GM19463 (cell line): ENCODE results near the gene SCRT2.
"Not testable (repeated sequence)": the region's sequence is repeated elsewhere in the genome, so short reads cannot be mapped to it uniquely, and the experiment has no call there.

Experiments used
- ATAC-seq: cut with Tn5 transposase; IDR thresholded peaks from one replicate; pipeline ENCODE4 v1.9.1; 2021; ENCODE audit warnings: mild to moderate bottlenecking, moderate library complexity; ENCODE audit not compliant: unreplicated experiment

The SCRT2 gene

DNA sequence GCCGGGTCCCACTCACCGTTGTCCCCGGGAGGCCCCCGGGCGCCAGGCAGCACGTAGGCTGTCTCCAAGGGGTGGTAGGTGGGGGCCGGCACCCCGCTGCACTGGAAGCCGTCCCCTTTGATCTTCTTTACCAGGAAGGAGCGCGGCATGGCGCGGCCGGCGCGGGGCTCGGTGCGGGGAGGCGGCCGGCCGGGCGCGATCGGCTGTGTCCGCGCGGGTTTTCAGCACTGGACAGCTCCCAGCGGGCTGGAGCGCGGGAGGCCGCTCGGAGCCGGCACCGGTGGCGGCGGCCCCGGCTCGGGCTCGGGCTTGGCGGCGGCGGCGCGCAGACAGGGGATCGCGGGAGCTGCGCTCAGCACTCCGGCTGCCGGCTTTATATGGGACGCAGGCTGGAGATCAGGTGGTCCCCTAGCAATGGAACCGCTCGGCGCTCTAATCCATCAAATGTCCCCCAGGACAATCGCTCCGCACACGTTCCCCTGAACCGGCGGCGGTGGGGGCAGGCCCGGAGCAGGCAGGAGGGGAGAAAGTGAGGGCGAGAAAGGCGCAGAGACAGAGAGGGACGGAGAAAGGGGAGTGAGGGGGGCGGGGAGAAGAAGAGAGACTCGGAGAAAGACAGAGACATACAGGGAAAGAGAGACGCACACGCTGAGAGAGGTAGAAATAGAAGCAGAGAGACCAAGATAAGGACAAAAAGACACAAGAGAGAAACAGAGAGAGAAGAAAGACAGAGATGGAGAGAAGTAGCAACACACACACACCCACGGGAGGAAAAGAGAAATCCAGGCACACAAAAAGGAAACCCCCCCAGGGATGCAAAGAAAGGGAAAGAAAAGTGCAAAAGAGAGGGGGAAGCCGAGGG is at the start of gene SCRT2:
Gene SCRT2 (minus strand): TSS at position 350 of the 862 bp plus-strand sequence. CDS start 201 bp downstream, at position 149.
- no peak for ATAC-seq

DNA sequence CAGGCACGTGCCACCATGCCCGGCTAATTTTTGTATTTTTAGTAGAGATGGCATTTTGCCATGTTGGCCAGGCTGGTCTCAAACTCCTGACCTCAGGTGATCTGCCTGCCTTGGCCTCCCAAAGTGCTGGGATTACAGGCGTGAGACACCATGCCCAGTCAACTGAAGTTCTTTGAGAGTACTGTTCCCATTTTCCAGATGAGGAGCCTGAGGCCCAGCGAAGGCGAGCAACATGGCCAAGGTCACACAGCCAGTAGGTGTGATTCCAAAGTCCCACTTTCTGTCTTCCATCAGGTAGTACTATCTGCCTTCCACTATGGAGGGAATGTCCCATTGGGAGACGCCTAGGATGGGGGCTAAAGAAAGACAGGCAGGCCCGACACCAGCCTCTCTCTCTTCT is 49.2 kb upstream of the SCRT2 start:
- not testable (repeated sequence) for ATAC-seq

- ATAC-seq: no peak
Measured at GRCh38 chr20:723756-724155, 48.2 kb upstream of the SCRT2 start.

GRCh38 chr20:722822-723644 is 47.4 kb upstream of the SCRT2 start:
- ATAC-seq: no peak

GRCh38 chr20:721876-722275 is 46.3 kb upstream of the SCRT2 start:
- no peak for ATAC-seq

DNA sequence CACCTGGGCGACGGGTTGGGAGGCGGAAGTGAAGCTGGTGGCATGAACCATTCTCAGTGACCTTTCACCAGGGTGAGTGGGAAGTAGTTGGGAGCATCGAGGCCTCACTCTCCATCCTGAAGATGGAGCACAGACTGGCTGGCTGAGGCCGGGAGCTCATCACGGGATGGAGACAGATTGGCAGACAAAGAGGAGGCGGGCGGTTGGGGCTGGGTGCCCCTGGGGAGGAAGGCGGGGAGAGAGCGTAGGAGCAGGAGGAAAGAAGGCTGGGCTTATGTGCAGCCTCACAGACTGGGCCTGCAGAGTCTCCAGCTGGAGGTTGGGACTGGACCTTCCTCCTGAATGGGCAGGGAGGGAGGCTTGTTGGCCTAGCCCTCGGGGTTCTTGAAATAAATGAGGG is 44.2 kb upstream of the SCRT2 start:
- no peak for ATAC-seq

GRCh38 chr20:719068-719467 is 43.5 kb upstream of the SCRT2 start:
- no peak for ATAC-seq

GRCh38 chr20:717832-718231 is 42.2 kb upstream of the SCRT2 start:
- no peak for ATAC-seq

- no peak for ATAC-seq
Measured at GRCh38 chr20:717271-717670, 41.7 kb upstream of the SCRT2 start.

- no peak for ATAC-seq
Measured at GRCh38 chr20:714453-714852, 38.9 kb upstream of the SCRT2 start.

- no peak for ATAC-seq
Measured at GRCh38 chr20:711576-711975, 36.0 kb upstream of the SCRT2 start.

GRCh38 chr20:710780-711450 is 35.3 kb upstream of the SCRT2 start:
- ATAC-seq: no peak

DNA sequence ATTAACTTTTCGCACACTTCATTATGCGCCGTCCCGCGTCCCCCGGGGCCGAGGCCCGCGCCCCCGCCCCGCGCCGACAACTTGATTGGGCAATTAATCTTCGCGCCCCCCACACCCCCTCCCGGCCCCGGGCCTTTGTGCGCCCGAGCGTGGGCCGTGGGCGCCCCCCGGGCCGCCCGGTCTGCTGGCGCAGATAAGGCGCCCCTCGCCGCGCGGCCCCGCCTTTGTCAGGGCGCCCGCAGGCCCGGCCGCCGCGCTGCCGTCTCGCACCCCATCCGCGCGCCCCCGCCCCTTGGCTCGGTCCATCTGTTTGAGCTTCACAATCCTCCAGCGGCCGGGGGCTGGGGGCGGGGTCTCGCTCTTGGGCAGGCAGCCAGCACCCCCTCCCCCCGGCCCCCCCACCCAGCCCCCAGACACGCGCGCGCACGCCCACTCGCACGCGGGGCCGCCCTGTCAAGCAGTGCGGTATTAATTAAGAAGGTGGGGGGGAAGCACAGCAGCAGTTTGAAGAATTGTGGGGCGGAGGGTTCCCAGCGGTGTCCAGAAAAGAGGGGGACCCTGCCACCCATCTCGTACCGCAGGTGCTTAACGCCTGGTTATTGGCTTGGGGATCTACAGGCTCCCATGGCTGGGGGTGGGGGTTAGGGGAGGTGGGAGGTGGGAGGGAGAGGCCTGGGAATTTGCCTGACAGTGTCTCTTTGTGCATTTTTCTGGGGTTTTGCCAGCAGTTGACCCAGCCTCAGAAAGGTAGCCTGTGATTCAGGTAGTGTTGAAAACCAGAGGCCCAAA is 34.6 kb upstream of the SCRT2 start:
- no peak for ATAC-seq

- no peak for ATAC-seq
Measured at GRCh38 chr20:709423-709822, 33.8 kb upstream of the SCRT2 start.

GRCh38 chr20:708956-709355 is 33.4 kb upstream of the SCRT2 start:
- ATAC-seq: no peak

DNA sequence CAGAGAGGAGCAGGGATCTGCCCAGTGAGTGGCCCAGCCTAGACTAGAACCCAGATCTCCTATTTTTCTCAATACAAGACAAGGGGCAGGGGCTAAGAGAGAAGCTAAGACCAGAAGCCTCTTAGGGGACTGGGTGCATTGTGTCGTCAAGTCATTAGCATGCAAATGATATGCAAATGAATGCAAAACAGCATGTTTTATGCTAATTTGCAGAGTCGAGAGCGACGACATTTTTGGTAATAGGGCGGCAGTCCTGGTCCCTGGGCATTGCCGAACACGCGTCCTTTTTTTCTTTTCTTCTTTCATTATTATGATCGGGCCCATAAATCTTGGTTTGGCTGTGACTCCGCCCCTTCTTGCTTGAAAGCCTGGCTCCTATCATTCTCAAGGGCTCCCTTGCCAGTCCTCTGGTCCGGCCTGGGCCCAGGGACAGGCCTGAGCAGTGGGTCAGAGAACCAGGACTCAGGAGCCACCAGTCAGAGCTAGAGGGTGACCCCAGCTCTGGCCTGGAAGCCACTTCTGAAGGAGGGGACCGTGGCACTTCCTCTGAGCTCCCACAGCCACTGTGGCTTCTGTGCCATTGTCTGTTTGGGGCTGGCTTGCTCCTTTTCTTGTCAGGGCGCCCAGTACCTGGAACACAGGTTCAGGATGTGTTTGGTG is 32.0 kb upstream of the SCRT2 start:
- no peak for ATAC-seq

GRCh38 chr20:706366-706885 is 30.8 kb upstream of the SCRT2 start:
- ATAC-seq: no peak

GRCh38 chr20:704726-705125 is 29.1 kb upstream of the SCRT2 start:
- no peak for ATAC-seq

GRCh38 chr20:703426-703825 is 27.8 kb upstream of the SCRT2 start:
- ATAC-seq: no peak

DNA sequence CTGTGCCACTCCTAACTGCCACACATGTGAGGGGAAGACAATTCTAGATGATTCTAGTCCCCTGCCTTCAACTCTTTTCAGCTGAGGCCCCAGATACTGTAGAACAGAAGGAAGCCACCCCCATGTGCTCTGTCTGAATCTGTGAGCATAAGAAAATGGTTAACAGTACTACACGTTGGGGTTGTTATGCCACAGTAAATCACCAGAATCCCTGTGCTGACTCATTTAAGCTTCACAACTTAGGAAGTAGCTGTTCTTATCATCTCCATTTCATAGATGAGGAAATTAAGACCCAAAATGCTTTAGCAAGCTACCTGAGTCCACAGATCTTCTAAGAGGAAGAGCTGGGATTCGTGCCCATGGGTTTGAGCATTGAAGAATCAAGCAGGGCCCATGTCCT is 27.4 kb upstream of the SCRT2 start:
- ATAC-seq: no peak
